Right lung (tissue), 5 donors: ENCODE data around the gene NFIX. TPM values are rescaled to one million over a fixed set of nuclear protein-coding genes. Genes with fewer than 3 reads are reported as not detected.

Source experiments
- DNase-seq, 2 donors: peaks; one replicate each; pipeline ENCODE4 v3.0.0-alpha.2; 2013
- polyA plus RNA-seq, 5 donors: library from polyadenylated mRNA; unstranded; fragments of 120-200 nt; gene quantifications; one replicate each; pipeline versions ENCODE4 v1.2.1 to v1.2.3, GENCODE V29; 2013; ENCODE audit warnings: inconsistent platforms in 1 of 5, low replicate concordance in 1 of 5; ENCODE audit not compliant: insufficient read length in 5 of 5, insufficient read depth in 1 of 5

NFIX gene
- polyA plus RNA-seq, 5 donors: 83.6 to 141 (median 101) TPM

DNA sequence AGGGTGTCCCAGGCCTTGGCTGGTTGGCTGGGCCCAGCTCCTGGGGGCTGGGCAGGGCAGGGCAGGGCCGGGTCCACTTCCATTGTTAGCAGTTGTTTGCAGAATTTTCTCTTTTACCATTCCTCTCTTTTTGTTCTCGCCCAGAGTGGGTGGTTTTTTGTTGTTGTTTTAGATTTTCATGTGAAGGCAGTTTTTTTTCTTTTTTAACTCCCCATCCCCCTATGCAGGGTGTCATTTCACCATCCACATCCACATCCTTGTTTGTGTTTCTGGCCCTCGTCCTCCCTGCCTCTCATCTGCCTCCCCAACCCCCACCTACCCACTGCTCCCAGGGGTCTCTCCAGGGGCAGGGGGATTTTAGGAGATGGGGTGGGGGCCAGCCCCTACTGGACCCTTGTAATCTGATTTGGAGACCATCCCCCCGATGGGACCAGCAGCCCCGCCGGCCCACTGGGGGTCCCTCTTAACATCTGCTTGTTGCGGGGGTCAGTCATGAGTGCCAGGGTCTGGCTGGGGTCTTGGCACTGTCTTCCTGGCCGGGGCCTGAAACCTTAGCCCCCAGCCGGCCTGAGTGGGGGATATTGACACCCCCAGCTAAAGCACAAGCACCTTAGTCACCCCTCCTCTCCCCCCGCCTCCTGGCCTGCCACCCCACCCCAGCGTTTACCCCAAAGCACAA, 144.5 kb downstream of the NFIX start:
- DNase-seq: no peak

DNA sequence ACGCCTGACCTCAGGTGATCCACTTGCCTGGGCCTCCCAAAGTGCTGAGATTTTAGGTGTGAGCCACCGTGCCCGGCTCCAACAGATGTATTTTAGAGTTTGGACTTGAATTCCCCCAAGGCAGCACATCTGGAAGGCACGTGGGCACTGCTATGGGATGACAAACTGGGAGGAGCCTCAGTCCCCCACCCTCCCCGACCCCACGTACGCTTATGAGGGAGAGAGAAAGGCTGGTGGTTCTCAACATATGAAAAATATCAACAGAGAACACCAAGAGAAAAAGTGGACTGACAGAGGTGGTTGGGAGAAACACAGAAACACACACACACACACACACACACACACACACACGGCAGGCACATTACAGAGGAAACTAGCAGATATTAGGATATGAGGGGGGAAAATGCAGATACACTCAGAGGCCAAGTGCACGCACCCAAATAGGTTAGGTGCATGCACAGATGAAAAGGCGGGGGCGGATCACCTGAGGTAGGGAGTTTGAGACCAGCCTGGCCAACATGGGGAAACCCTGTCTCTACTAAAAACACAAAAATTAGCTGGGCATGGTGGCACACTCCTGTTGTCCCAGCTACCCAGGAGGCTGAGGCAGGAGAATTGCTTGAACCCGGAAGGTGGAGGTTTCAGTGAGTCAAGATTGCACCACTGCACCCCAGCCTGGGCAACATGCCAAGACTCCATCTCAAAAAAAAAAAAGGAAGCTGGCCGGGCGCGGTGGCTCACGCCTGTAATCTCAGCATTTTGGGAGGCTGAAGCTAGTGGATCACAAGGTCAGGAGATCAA, 151.7 kb downstream of the NFIX start:
- DNase-seq: no peak

Other genes starting within 250 kb of the NFIX start
- gene BEST2, start 243.7 kb upstream of the NFIX start, polyA plus RNA-seq: under 1 TPM in 4 of 5 donors, not detected in 1; 0.09 to 0.19 (median 0.15) TPM
- 10 to 100 TPM; 59.2 to 79.9 (median 74.2) TPM for gene HOOK2, start 219.9 kb upstream of the NFIX start, polyA plus RNA-seq
- gene JUNB, start 204.0 kb upstream of the NFIX start, polyA plus RNA-seq: 100 to 1,000 TPM in 1 of 5 donors, 10 to 100 TPM in 4; 14.8 to 132 (median 48.0) TPM
- 100 to 1,000 TPM; 197 to 304 (median 214) TPM for gene PRDX2, start 193.7 kb upstream of the NFIX start, polyA plus RNA-seq
- 10 to 100 TPM in 1 of 5 donors, 1 to 10 TPM in 4; 4.2 to 10.2 (median 7.2) TPM for gene THSD8, start 193.4 kb upstream of the NFIX start, polyA plus RNA-seq
- gene RNASEH2A, start 188.9 kb upstream of the NFIX start, polyA plus RNA-seq: 10 to 100 TPM; 29.8 to 42.9 (median 32.9) TPM
- under 1 TPM in 4 of 5 donors, not detected in 1; 0.08 to 0.19 (median 0.13) TPM for gene RTBDN, start 160.9 kb upstream of the NFIX start, polyA plus RNA-seq
- gene MAST1, start 157.0 kb upstream of the NFIX start, polyA plus RNA-seq: 1 to 10 TPM; 1.6 to 2.1 (median 2.0) TPM
- gene DNASE2, start 114.0 kb upstream of the NFIX start, polyA plus RNA-seq: 10 to 100 TPM; 19.8 to 25.3 (median 20.7) TPM
- 1 to 10 TPM in 2 of 5 donors, under 1 TPM in 3; 0.30 to 2.3 (median 0.67) TPM for gene KLF1, start 108.3 kb upstream of the NFIX start, polyA plus RNA-seq
- gene GCDH, start 104.3 kb upstream of the NFIX start, polyA plus RNA-seq: 10 to 100 TPM; 19.5 to 31.5 (median 24.8) TPM
- 1 to 10 TPM; 2.6 to 4.2 (median 3.1) TPM for gene SYCE2, start 76.2 kb upstream of the NFIX start, polyA plus RNA-seq
- gene FARSA, start 61.8 kb upstream of the NFIX start, polyA plus RNA-seq: 10 to 100 TPM; 32.1 to 54.4 (median 44.3) TPM
- 100 to 1,000 TPM; 632 to 884 (median 841) TPM for gene CALR, start 56.9 kb upstream of the NFIX start, polyA plus RNA-seq
- 100 to 1,000 TPM in 1 of 5 donors, 10 to 100 TPM in 4; 55.7 to 105 (median 76.3) TPM for gene RAD23A, start 49.6 kb upstream of the NFIX start, polyA plus RNA-seq
- 10 to 100 TPM; 22.7 to 51.6 (median 25.6) TPM for gene GADD45GIP1, start 38.3 kb upstream of the NFIX start, polyA plus RNA-seq
- under 1 TPM; 0.21 to 0.57 (median 0.26) TPM for gene DAND5, start 25.9 kb upstream of the NFIX start, polyA plus RNA-seq
- 10 to 100 TPM in 1 of 5 donors, 1 to 10 TPM in 4; 6.2 to 13.5 (median 6.8) TPM for gene LYL1, start 107.4 kb downstream of the NFIX start, polyA plus RNA-seq
- 10 to 100 TPM; 25.1 to 36.1 (median 33.5) TPM for gene TRMT1, start 121.3 kb downstream of the NFIX start, polyA plus RNA-seq
- 10 to 100 TPM; 14.0 to 32.4 (median 19.7) TPM for gene NACC1, start 122.8 kb downstream of the NFIX start, polyA plus RNA-seq
- 10 to 100 TPM; 59.0 to 93.4 (median 65.1) TPM for gene STX10, start 154.9 kb downstream of the NFIX start, polyA plus RNA-seq
- gene IER2, start 154.9 kb downstream of the NFIX start, polyA plus RNA-seq: 100 to 1,000 TPM in 3 of 5 donors, 10 to 100 TPM in 2; 48.2 to 178 (median 131) TPM